Effector memory CD4-positive, alpha-beta T cell (primary cell): ENCODE data around the gene CIBAR2.
A peak's percentile ranks its signal among the peaks of the same experiment; 100 is the strongest.
"Not testable (repeated sequence)": the region's sequence is repeated elsewhere in the genome, so short reads cannot be mapped to it uniquely, and the experiment has no call there.

ENCODE experiments used
- DNase-seq, 3 donors: peaks; one replicate each; pipeline ENCODE4 v3.0.0-alpha.2; 2020
- H3K27ac ChIP-seq: 2 replicates; pipeline ENCODE4 v1.7.0; 2013; ENCODE audit warnings: mild to moderate bottlenecking, low read length, moderate library complexity; ENCODE audit not compliant: insufficient read depth, poor library complexity, severe bottlenecking
- H3K27me3 ChIP-seq: replicated peaks from 2 replicates; pipeline ENCODE4 v1.7.0; 2013; ENCODE audit warnings: mild to moderate bottlenecking, low read length; ENCODE audit not compliant: insufficient read depth, control insufficient read depth, poor library complexity, severe bottlenecking
- H3K36me3 ChIP-seq: 2 replicates; pipeline ENCODE4 v1.7.0; 2013; ENCODE audit warnings: mild to moderate bottlenecking, low read length, moderate library complexity; ENCODE audit not compliant: control insufficient read depth, insufficient read depth
- H3K4me1 ChIP-seq: 2 replicates; pipeline ENCODE4 v1.7.0; 2013; ENCODE audit warnings: low read length, mild to moderate bottlenecking; ENCODE audit not compliant: control insufficient read depth, insufficient read depth, poor library complexity, severe bottlenecking
- H3K4me3 ChIP-seq: 2 replicates; pipeline ENCODE4 v1.7.0; 2013; ENCODE audit warnings: low read length, low read depth, mild to moderate bottlenecking; ENCODE audit not compliant: insufficient read depth, poor library complexity, severe bottlenecking
- H3K9me3 ChIP-seq: 2 replicates; pipeline ENCODE4 v1.7.0; 2013; ENCODE audit warnings: mild to moderate bottlenecking, low read length, moderate library complexity; ENCODE audit not compliant: control insufficient read depth

CIBAR2 gene

GRCh38 chr16:85054948-85055492 is 57.3 kb downstream of the CIBAR2 start:
- Histone ChIP-seq H3K36me3 (no peaks in the 10 kb centered on the region), H3K4me3 (peak overlapping the region; percentile 38), H3K27me3 (no peaks in the 10 kb centered on the region), H3K27ac (peak overlapping the region; percentile 72), H3K9me3 (no peaks in the 10 kb centered on the region), H3K4me1 (peaks cover 26% of the 10 kb centered on the region)
- DNase-seq, result no peak

GRCh38 chr16:85054321-85054720 is 58.0 kb downstream of the CIBAR2 start:
- H3K36me3 ChIP-seq, H3K27me3 ChIP-seq, DNase-seq, H3K4me3 ChIP-seq, H3K9me3 ChIP-seq, H3K27ac ChIP-seq: not testable (repeated sequence)
- peaks cover 26% of the 10 kb centered on the region for H3K4me1 ChIP-seq

- no peaks in the 10 kb centered on the region for H3K9me3 ChIP-seq
- no peaks in the 10 kb centered on the region for H3K36me3 ChIP-seq
- no peak overlapping the region for H3K27ac ChIP-seq
- H3K4me3 ChIP-seq, result no peak overlapping the region
- H3K27me3 ChIP-seq, result no peaks in the 10 kb centered on the region
- H3K4me1 ChIP-seq, result peaks cover 26% of the 10 kb centered on the region
- DNase-seq, result no peak
Measured at GRCh38 chr16:85052536-85052935, 59.7 kb downstream of the CIBAR2 start.

- no peaks in the 10 kb centered on the region for H3K36me3 ChIP-seq
- no peaks in the 10 kb centered on the region for H3K27me3 ChIP-seq
- DNase-seq, result no peak
- H3K4me3 ChIP-seq, result no peak overlapping the region
- H3K9me3 ChIP-seq, result no peaks in the 10 kb centered on the region
- no peak overlapping the region for H3K27ac ChIP-seq
- peaks cover 23% of the 10 kb centered on the region for H3K4me1 ChIP-seq
Measured at GRCh38 chr16:85051683-85052082, 60.6 kb downstream of the CIBAR2 start.

- Histone ChIP-seq H3K27ac (no peak overlapping the region), H3K27me3 (no peaks in the 10 kb centered on the region), H3K4me3 (no peak overlapping the region), H3K9me3 (no peaks in the 10 kb centered on the region), H3K4me1 (peaks cover 18% of the 10 kb centered on the region), H3K36me3 (no peaks in the 10 kb centered on the region)
- no peak for DNase-seq
Measured at GRCh38 chr16:85051067-85051581, 61.1 kb downstream of the CIBAR2 start.

GRCh38 chr16:85049706-85050305 is 62.5 kb downstream of the CIBAR2 start:
- Histone ChIP-seq H3K4me1 (peaks cover 5% of the 10 kb centered on the region), H3K27me3 (no peaks in the 10 kb centered on the region), H3K36me3 (no peaks in the 10 kb centered on the region), H3K9me3 (no peaks in the 10 kb centered on the region), H3K4me3 (no peak overlapping the region), H3K27ac (no peak overlapping the region)
- DNase-seq, result no peak

GRCh38 chr16:85048921-85049562 is 63.2 kb downstream of the CIBAR2 start:
- DNase-seq, result no peak
- H3K4me1 ChIP-seq, result no peaks in the 10 kb centered on the region
- H3K27me3 ChIP-seq, result no peaks in the 10 kb centered on the region
- H3K4me3 ChIP-seq, result no peak overlapping the region
- H3K27ac ChIP-seq, result no peak overlapping the region
- H3K36me3 ChIP-seq, result no peaks in the 10 kb centered on the region
- no peaks in the 10 kb centered on the region for H3K9me3 ChIP-seq
